Measurements from ENCODE around the gene FAM227B.
"Not testable (repeated sequence)": the region's sequence is repeated elsewhere in the genome, so short reads cannot be mapped to it uniquely, and the experiment has no call there.

The FAM227B gene

DNA sequence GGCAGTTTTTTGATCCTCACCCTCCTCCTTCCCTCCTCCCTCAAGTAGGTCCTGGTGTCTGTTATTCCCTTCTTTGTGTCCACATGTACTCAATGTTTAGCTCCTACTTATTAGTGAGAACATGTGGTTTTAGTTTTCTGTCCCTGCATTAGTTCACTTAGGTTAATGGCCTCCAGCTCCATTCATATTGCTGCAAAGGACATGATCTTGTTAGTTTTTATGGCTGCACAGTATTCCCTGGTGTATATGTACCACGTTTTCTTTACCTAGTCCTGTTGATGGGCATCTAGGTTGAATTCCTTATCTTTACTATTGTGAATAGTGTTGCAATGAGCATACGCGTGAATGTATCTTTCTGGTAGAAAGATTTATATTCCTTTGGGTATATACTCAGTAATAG, 259.2 kb downstream of the FAM227B start:
- no peak for DNase-seq

DNA sequence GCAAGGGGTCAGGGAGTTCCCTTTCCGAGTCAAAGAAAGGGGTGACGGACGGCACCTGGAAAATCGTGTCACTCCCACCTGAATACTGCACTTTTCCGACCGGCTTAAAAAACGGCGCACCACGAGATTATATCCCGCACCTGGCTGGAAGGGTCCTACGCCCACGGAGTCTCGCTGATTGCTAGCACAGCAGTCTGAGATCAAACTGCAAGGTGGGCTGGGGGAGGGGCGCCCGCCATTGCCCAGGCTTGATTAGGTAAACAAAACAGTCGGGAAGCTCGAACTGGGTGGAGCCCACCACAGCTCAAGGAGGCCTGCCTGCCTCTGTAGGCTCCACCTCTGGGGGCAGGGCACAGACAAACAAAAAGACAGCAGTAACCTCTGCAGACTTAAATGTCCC, 266.2 kb downstream of the FAM227B start:
- not testable (repeated sequence) for DNase-seq

DNA sequence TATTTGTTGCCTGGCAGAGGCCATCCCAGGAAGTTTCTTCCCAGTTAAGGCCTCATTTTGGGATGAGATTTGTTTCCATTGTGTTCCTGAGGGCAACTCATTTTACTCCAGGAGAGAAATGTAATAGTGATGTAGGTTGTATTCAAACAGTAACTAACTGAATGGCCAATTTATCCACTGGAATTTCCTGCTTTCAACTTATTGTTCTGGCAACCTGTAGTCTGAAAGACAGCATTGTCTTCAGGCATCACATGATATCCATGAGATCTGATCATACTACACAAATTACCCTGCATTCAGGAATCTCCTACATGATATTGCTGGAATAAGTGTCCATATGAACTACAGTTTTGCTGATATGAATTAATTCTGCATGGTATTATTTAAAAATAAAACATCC, 277.1 kb downstream of the FAM227B start:
- no peak for DNase-seq

DNA sequence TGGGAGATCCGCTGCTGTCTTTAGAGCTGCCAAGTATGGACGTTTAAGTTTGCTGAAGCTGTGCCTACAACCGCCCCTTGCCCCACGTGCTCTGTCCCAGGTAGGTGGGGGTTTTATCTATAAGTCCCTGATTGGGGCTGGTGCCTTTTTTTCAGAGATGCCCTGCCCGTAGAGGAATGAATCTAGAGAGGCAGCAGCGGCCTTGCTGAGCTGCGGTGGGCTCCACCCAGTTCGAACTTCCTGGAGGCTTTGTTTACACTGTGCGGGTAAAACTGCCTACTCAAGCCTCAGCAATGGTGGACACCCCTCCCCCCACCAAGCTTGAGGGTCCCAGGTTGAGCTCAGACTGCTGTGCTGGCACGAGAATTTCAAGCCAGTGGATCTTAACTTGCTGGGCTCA, 281.0 kb downstream of the FAM227B start:
- no peak for DNase-seq

DNA sequence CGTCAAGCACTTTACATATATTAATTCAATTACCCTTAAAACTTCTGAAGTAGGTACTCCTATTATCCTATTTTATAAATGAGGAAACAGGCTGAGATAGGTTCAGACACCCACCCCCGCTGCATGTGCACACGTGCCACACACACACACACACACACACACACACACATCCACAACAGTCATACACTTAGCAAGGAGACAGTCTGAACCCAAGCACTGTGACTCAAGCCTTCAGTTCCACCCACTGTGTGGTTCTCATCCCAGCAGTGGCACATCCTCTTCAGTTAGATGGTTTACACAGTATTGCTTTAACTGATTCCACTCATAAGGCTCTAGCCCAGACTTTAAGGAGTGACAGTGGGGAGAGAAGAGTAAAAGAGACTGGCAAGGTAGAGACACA, 288.7 kb downstream of the FAM227B start:
- DNase-seq = no peak

DNA sequence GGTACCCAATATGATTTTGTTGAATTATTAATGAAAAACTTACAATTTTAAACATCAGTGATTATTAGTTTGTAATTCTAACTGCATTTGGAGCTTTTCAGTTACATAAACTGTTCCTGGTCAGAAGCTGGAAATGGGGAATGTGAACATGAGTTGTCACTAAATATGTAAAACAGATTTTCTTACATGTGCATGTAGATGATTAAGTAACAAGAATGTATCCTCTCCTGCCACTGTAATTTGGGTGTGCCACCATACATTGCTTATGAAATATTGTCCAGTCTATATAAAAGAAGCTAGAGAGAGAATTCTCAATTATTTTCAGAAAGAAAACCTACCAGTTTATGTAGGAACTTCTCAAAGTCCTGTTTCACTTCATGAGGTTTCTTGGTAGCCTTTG, 289.2 kb downstream of the FAM227B start:
- DNase-seq = no peak

DNA sequence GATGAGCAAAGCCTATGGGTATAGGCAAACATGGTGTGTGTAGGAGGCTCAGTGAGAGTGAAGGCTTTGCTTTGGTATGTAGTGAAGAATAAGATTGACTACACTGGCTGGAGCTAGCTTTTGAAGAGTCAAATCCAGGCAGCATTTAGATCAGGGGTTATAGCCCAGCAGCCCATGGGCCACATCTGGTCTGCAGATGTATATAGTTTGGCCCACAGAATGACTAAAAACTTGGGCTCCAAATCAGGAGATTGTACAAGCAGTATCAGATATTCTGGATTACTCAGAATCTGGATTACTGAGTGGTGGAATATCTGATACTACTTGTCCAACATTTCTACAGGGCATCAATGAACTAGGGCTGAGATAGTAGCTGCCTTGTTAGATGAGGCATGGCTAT, 290.5 kb downstream of the FAM227B start:
- DNase-seq = no peak

DNA sequence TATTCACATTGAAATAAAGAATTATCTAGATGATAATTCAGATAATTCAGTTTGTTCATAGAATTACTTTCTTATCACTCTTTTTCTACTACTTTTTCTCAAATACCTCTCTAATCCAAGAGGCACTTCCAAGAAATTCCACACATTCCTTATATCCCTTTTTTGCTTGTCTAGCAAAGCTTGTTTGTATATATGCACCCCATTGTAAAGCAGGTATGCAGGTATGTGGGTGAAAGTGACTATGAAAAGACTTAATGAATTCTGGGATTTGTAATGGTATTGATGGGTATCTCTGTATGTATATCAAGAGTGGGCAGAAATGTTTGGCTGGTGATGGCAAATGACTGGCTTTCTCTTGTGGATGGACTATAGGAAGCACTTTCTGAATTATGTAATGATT, 291.7 kb downstream of the FAM227B start:
- no peak for DNase-seq

DNA sequence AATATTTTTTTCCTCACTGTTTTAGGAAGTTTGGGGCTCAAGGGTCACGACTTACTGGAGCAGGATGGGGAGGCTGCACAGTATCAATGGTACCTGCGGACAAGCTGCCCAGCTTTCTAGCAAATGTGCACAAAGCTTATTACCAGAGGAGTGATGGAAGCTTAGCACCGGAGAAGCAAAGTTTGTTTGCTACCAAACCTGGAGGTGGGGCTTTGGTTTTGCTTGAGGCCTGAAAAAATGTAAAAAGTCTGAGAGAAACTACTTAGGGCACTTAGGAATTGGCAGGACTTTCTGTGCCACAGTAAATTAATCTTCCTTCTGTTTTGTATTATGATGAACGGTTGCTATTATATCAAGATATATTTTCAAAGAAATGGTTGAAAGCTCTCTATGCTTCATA, 292.7 kb downstream of the FAM227B start:
- no peak for DNase-seq

DNA sequence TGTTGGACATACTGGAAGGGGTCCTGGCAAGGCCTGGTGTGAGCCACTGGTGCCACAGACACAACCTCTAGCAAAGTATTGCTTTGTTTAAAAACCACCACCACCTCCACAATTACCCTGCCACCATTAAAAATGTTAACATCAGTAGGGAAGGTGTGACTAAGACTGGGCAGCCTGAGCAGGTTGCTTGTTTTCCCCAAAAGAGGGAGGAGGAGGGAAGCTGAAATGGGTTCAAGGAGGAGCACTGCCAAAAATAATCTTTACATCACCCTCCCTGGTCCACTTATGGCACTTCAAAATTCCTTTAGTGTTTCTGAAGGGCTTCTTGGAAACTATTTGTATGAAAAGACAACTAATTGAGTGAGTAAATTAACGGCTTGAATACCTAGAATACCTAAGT, 297.4 kb downstream of the FAM227B start:
- DNase-seq = no peak

DNA sequence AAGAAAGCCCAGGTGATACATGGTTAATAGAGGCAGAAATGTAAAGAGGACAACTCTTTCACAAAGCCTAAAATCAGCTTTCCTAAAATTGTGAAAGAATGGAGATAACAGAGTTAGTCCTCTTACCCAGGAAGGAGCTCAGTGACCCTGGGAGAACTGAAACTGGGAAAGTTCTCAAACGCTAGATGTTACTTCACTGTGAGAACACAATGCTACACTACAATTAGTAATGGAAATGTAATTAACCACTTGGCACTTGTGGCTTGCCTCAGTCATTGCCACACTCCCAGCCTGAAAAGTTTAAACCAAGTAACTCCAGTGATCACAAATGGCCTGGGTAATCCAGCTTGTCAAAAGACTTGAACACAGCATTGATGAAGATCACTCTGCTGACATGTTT, 300.3 kb downstream of the FAM227B start:
- DNase-seq = no peak

DNA sequence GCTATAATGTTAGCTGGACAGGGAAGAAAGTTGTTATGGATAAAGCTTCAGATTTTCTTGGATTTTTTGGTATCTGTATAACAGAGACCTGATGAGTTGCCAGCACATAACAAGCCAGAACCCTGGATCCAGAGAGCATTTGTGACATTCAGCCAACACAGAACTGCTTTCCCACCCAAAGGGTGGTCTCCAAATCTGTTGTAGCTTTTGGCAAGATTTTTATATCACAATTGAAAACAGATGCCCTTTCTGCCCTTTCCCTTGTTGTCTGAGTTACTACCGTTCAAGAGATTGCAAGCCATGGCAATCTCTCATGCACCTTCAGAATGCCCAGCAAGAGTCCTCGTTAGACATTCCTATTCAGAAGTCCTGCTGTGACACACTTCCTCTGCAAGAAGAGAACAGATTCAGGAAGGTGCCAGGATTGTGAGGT, 305.2 kb downstream of the FAM227B start:
- no peak for DNase-seq

DNA sequence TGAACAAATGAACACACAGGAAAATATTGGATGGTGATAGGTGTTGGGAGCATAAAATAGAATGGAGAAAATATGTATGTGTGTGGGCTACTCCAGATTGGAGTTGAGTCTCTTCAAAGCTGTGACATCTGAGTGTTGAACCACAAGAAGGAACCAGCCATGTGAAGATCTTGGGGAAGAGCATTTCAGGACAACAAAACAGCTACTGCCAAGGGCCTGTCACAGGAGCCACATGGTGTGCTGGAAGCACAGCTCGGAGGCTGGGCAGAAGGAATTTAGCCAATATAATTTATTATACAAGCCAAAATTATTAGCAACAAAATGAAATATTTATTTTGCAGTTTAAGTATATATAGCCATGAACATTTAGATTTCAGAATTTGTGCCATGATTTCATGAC, 305.9 kb downstream of the FAM227B start:
- no peak for DNase-seq

DNA sequence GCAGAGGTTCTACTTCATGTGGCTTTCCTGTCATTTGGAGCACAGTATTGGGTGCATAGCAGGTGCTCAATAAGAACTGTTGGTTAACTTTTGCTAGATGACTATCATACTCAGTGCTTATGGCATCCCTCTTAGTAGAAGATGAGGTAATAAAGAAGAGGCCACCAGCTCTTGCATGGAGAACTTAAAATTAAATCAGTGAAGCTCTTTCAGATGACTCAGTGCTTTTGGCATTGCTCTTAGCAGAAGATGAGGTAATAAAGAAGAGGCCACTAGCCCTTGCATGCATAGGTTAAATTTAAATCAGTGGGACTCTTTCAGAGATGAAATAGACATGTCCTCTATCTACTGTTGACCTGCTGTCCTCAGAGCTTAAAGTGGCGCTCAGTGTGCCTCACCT, 307.0 kb downstream of the FAM227B start:
- no peak for DNase-seq

DNA sequence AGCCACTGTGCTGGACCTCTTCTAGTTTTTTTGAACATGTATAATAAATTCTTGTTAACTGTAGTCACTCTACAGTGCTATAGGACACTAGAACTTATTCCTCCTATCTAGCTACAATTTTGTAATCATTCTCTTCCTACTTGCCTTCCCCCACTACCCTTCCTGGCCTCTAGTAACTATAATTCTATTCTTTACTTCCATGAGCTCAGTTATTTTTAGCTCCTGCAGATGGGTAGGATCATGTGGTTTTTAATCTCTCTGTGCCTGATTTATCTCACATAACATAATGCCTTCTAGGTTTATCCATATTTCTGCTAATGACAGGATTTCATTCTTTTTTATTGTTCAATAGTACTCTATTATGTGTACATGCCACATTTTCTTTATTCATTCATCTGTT, 310.7 kb downstream of the FAM227B start:
- DNase-seq = no peak

DNA sequence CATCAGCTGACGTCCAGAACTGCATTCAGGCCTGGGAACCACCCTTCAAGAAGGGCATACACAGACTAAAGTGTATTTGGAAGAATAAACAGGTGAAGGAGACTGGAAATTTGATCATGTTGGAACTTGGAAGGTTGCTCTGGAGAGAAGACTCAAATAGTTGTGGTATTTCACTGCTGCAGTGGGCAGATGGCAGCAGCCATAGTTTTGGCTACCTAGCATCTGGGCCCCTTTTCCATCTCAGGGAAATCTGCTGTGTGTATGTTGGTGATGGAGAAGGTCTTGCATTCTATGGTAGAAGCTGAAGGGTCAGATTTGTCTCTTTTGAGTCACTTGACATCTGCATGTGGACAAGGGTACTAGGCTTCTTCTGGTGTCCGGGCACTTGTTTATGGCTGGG, 311.9 kb downstream of the FAM227B start:
- DNase-seq = no peak

DNA sequence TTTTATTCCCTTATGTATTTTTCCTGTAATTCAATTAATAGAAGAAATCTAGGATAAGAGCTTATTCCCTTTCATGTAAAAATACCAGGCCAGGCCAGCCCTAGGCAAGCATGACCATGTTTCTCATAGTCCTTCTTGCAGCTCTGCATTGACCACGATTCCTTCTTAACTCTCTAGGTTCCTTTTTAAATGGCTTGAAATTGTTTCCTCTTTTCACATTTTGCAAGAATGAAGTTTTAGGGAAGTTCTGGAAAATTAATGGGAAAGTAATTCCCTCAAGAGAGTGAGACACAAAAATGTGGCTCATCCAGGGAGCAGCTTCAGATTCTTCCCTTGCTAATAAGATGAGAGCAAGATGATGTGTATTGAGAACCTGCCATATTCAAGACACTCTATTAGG, 314.1 kb downstream of the FAM227B start:
- DNase-seq = no peak

DNA sequence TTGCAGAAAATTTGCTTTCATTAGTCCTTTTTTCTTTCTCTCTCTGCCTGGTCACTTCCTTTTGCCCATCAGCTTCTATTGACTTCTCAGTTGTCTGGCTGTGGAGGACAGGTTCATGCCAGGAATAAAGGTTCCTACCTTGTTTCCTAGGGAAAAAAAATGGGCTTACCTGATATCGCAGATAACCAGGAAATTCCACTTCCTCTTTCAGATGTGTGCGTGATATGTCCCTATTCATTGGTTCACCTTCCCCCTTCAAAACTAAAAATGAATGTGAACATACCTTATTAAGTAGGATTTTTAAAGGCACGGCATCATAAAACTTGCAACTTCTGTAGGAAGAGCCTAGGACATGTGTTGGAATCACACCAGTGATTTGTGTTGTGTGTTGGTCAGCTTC, 317.6 kb downstream of the FAM227B start:
- no peak for DNase-seq

DNA sequence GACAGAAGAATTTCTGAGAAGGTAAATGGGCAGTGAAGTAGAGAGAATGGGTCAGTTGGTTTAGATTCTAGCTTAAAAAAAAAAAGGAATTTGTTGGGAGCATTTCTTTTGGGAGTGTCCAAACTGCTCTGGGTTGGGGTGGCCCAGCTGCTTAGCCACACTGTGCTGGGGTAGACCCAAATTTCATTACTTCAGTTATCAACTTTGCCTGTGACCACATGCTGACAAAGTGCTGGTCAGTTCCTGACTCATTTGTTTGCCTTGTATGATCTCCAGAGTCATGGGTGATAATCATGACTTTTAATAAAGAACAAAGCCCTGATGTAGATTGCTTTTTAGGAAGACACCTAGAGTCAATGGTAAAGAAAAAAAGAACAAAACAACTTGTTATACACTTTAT, 319.1 kb downstream of the FAM227B start:
- no peak for DNase-seq

DNA sequence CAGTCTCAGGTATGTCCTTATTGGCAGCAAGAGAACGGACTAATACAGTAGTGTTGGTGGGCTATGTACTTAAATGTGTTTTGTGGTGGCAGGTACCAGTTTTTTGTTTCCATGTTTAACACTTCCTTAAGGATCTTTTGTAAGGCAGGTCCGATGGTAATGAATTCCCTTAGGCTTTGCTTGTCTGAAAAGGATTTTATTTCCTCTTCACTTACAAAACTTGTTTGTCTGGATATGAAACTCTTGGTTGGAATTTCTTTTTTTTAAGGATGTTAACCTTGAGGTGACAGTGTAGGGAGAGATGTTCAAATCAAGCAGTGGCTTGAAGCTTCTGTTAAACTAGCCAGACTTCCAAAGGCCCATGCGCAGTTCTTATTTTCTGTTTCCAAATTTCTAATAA, 319.8 kb downstream of the FAM227B start:
- no peak for DNase-seq

DNA sequence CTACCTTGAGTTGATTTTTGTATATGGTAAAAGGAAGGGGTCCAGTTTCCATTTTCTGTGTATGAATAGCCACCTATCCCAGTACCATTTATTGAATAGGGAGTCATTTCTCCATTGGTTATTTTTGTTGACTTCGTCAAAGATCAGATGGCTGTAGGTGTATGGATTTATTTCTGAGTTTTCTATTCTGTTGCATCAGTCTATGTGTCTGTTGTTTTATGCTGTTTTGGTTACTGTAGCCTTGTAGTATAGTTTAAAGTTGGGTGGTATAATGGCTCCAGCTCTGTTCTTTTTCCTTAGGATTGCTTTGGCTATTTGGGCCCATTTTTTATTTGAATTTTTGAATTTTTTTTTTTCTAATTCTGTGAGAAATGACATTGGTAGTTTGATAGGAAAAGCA, 323.0 kb downstream of the FAM227B start:
- DNase-seq = no peak

DNA sequence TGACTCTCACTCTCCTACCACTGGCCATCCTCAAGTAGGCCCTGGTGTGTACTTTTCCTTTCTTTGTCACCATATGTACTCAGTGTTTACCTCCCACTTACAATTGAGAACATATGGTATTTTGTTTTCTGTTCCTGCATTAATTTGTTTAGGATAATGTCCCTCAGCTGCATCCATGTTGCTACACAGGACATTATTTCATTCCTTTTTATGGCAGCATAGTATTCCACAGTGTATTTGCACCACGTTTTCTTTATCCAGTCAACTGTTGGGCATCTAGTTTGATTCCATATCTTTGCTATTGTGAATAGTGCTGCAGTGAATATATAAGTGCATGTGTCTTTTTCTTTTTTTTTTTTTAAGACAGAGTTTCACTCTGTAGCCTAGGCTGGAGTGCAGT, 324.4 kb downstream of the FAM227B start:
- DNase-seq = no peak

DNA sequence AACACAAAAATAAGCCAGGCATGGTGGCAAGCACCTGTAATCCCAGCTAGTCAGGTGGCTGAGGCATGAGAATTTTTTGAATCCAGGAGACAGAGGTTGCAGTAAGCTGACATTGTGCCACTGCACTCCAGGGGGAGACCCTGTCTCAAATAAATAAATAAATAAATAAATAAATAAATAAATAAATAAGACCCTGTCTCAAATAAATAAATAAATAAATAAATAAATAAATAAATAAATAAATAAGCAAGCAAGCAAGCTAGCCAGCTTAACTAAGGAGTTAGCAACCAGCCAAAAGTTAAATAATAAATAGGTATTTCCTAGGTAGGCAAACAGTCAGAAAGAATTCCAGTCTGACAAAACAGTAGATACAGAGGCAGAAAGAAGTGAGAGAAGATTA, 326.7 kb downstream of the FAM227B start:
- DNase-seq = no peak

DNA sequence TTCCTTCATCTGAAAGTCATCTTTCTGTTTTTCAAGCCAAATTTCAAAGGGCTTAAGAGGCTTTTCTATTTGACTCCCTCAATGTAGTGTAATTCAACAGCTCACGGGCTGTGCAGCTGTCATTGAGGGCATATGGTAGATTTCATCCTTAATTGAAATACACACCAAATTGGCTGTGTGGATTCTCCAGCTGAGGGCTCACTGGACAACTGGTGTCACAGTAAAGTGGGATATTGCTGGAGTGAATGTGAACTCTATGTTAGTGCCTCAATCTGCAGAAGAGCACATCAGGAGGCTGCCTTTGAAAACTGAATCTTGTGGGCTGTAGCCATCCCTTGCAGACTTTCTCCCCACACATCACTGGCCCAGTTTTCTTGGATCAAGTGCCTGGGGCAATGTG, 330.4 kb downstream of the FAM227B start:
- DNase-seq = no peak

DNA sequence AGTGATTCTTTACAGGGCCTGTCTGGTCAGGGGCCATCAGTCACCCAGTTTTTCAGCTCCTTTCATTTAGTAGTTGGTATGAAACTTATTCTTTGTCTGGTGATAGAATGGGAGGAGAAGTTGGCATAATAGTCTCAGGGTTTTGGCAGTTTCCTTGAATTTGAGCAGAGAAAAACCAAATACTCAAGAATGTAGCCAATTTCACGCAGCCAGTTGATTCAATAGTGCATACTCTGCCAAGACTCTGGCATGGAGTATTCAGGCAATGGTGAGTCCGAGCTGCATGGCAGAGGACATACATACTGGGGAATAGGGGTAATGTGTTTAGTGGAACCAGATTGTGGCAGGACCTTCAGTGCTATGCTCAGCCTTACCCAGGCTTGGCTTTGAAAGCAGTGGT, 332.2 kb downstream of the FAM227B start:
- no peak for DNase-seq

DNA sequence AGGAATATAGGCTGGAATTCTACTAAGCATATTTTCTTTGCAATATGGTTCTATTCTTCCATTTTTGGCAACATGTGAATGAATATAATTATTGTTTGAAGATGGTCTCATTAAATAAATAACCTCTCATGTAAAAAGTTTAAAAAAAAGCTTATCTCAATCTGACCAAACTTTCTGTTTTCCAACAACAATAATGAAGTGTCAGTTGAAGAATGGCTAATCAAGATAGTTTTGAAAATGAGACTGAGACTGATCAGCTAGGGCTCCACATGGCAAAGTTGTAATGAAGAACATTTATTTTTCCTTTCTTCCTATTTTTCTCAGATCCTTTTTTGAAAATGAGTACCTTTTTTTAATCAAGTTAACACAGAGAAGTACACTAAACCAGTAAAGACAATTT, 333.1 kb downstream of the FAM227B start:
- no peak for DNase-seq

All from KG1 (cell line).